BLaER1 treated with 17β-estradiol and CSF1 and Interleukin-3, amounts not matched to agents 10 nM and 100 nM (cell line): ENCODE measurements around the gene PCDHB14.
"Not testable (repeated sequence)": the region's sequence is repeated elsewhere in the genome, so short reads cannot be mapped to it uniquely, and the experiment has no call there.

Experiments
- H3K27ac ChIP-seq, 11 experiments: shearing (Covaris generic); formaldehyde crosslinking; 2 replicates each; pipeline ENCODE4 v1.8.1; 2022
- H3K27me3 ChIP-seq, 11 experiments: shearing (Covaris generic); formaldehyde crosslinking; 2 replicates each; pipeline ENCODE4 v1.8.1; 2022
- H3K36me3 ChIP-seq, 11 experiments: shearing (Covaris generic); formaldehyde crosslinking; 2 replicates each; pipeline ENCODE4 v1.8.1; 2022
- H3K4me1 ChIP-seq, 10 experiments: shearing (Covaris generic); formaldehyde crosslinking; 2 replicates each; pipeline ENCODE4 v1.8.1; 2022
- H3K4me2 ChIP-seq, 11 experiments: shearing (Covaris generic); formaldehyde crosslinking; 2 replicates each; pipeline ENCODE4 v1.8.1; 2022
- H3K4me3 ChIP-seq, 10 experiments: shearing (Covaris generic); formaldehyde crosslinking; 2 replicates each; pipeline ENCODE4 v1.8.1; 2022
- H3K9ac ChIP-seq, 11 experiments: shearing (Covaris generic); formaldehyde crosslinking; 2 replicates each; pipeline ENCODE4 v1.8.1; 2022
- H3K9me3 ChIP-seq, 11 experiments: shearing (Covaris generic); formaldehyde crosslinking; replicated peaks in 1 of 11; 2 replicates each; pipeline ENCODE4 v1.8.1; 2022
- H4K20me1 ChIP-seq, 11 experiments: shearing (Covaris generic); formaldehyde crosslinking; 2 replicates each; pipeline ENCODE4 v1.8.1; 2022
- Cebpa-rat ChIP-seq, 11 experiments: shearing (Covaris generic); IDR thresholded peaks; 2 replicates each; pipeline ENCODE4 v1.8.1; 2022

Gene PCDHB14

DNA sequence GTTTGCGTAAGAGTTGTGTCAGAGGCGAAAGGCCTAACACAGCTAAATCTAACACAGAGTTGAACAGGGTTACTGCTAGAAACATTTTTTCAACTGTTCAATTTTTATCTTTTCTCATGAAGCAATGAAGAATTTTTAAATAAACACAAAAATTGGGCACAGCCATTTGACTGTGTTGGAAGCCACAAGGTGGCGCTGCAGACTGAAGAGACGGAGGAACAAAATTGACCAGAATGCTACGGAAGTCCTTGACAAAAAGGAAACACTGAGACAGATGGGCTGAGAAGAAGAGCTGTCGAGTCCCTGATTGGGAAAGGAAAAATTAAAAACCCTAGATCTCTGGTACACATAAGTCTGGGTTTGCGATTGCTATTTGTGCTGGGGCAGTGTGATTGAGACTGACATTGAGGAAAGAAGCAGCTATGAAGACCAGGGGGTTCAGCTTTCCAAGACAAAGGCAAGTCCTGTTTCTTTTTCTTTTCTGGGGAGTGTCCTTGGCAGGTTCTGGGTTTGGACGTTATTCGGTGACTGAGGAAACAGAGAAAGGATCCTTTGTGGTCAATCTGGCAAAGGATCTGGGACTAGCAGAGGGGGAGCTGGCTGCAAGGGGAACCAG, 36.1 kb upstream of the PCDHB14 start, which contains the start of gene PCDHB9:
PCDHB9 (plus strand) TSS at position 265 of the 616 bp plus-strand sequence; CDS start at position 423, 158 bp downstream.
- Histone ChIP-seq H3K4me2 (peak within 1 kb of the TSS in 8 of 11 experiments; percentile 10 to 59 (median 26); a peak in 9 of 22 replicates), H3K27me3 (no peaks in the 10 kb centered on the region)

DNA sequence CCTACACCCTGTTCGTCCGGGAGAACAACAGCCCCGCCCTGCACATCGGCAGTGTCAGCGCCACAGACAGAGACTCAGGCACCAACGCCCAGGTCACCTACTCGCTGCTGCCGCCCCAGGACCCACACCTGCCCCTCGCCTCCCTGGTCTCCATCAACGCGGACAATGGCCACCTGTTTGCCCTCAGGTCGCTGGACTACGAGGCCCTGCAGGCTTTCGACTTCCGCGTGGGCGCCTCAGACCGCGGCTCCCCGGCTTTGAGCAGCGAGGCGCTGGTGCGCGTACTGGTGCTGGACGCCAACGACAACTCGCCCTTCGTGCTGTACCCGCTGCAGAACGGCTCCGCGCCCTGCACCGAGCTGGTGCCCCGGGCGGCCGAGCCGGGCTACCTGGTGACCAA, 34.5 kb upstream of the PCDHB14 start:
- not testable (repeated sequence) for H3K4me3 ChIP-seq, H3K27me3 ChIP-seq
- H3K9me3 ChIP-seq: peaks cover 64 to 80% (median 74%) of the 10 kb centered on the region in 11 experiments

More for the DNA sequence above, 36.1 kb upstream of the PCDHB14 start, which contains the start of gene PCDHB9:
- Histone ChIP-seq H3K27ac (peak within 1 kb of the TSS in 7 of 11 experiments; percentile 10 to 52 (median 30); a peak in 4 of 22 replicates), H3K9ac (peak within 1 kb of the TSS in 9 of 11 experiments; percentile 3 to 60 (median 47); a peak in 6 of 22 replicates), H3K4me3 (peak within 1 kb of the TSS; percentile 19 to 50 (median 45); a peak in 18 of 20 replicates), H3K4me1 (no peaks in the 10 kb centered on the region), H3K9me3 (peaks cover 64 to 80% (median 74%) of the 10 kb centered on the region in 11 experiments), H3K36me3 (no peaks in the 10 kb centered on the region), H4K20me1 (no peaks in the 10 kb centered on the region)
- TF ChIP-seq Cebpa-rat (IDR thresholded peaks at IDR 0.05): no peak

DNA sequence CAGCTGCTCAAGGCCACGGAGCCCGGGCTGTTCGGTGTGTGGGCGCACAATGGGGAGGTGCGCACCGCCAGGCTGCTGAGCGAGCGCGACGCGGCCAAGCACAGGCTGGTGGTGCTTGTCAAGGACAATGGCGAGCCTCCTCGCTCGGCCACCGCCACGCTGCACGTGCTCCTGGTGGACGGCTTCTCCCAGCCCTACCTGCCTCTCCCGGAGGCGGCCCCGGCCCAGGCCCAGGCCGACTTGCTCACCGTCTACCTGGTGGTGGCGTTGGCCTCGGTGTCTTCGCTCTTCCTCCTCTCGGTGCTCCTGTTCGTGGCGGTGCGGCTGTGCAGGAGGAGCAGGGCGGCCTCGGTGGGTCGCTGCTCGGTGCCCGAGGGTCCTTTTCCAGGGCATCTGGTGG, 34.0 kb upstream of the PCDHB14 start:
- H3K4me2 ChIP-seq, H3K36me3 ChIP-seq, H3K9ac ChIP-seq, H3K4me3 ChIP-seq, H3K27me3 ChIP-seq, H3K27ac ChIP-seq, H4K20me1 ChIP-seq, H3K4me1 ChIP-seq: not testable (repeated sequence)
- peaks cover 63 to 78% (median 73%) of the 10 kb centered on the region in 11 experiments for H3K9me3 ChIP-seq

More for the DNA sequence above, 34.5 kb upstream of the PCDHB14 start:
- H3K36me3 ChIP-seq, H3K4me2 ChIP-seq, H3K27ac ChIP-seq, H3K4me1 ChIP-seq, H3K9ac ChIP-seq, H4K20me1 ChIP-seq: not testable (repeated sequence)

DNA sequence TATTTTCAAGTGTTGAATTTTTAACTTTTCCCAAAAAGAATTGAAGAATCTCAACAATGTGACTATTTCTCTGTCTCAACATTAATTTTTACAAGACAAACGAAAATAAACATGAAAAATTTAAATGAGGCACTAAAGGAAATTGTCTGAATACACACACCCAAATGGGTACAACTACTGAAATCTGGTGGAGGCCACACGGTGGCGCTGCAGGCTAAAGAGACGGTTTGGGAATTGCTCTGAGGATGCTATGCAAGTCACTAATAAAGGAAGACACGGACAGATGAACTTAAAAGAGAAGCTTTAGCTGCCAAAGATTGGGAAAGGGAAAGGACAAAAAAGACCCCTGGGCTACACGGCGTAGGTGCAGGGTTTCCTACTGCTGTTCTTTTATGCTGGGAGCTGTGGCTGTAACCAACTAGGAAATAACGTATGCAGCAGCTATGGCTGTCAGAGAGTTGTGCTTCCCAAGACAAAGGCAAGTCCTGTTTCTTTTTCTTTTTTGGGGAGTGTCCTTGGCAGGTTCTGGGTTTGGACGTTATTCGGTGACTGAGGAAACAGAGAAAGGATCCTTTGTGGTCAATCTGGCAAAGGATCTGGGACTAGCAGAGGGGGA, 30.9 kb upstream of the PCDHB14 start, which contains the start of gene PCDHB10:
PCDHB10 (plus strand) TSS at position 244 of the 616 bp plus-strand sequence; CDS start at position 444, 200 bp downstream.
- no peak within 1 kb of the TSS for H3K9ac ChIP-seq

DNA sequence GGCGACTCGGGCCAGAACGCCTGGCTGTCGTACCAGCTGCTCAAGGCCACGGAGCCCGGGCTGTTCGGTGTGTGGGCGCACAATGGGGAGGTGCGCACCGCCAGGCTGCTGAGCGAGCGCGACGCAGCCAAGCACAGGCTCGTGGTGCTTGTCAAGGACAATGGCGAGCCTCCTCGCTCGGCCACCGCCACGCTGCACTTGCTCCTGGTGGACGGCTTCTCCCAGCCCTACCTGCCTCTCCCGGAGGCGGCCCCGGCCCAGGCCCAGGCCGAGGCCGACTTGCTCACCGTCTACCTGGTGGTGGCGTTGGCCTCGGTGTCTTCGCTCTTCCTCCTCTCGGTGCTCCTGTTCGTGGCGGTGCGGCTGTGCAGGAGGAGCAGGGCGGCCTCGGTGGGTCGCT, 28.8 kb upstream of the PCDHB14 start:
- H3K36me3 ChIP-seq, H3K27ac ChIP-seq, H3K9ac ChIP-seq, H3K27me3 ChIP-seq, H4K20me1 ChIP-seq, H3K4me2 ChIP-seq, H3K4me1 ChIP-seq, H3K4me3 ChIP-seq: not testable (repeated sequence)
- H3K9me3 ChIP-seq: peaks cover 75 to 91% (median 85%) of the 10 kb centered on the region in 11 experiments

More for the DNA sequence above, 30.9 kb upstream of the PCDHB14 start, which contains the start of gene PCDHB10:
- Histone ChIP-seq H3K4me1 (no peaks in the 10 kb centered on the region), H3K9me3 (peaks cover 75 to 89% (median 80%) of the 10 kb centered on the region in 11 experiments), H4K20me1 (no peaks in the 10 kb centered on the region), H3K4me3 (no peak within 1 kb of the TSS), H3K27me3 (no peaks in the 10 kb centered on the region), H3K36me3 (no peaks in the 10 kb centered on the region), H3K27ac (no peak within 1 kb of the TSS), H3K4me2 (no peak within 1 kb of the TSS)
- TF ChIP-seq Cebpa-rat (IDR thresholded peaks at IDR 0.05): no peak

DNA sequence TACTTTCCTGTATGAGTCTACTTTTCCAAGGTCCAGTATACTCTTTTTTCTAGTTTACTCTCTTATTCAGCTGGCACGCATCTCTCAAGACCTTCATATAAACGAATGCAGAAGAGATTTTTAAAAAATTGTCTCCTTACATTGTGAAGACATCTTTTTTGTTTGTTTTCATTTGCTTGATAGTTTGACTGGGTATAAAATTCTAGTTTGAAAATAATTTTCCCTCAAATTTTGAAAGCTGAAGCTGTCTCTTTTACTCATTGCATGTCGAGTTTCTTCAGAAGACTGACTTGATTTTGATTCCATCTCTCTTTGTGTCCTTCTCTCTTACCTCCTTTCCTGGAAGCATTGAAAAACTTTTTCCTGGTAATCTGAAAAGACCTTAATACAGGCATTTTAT, 26.8 kb upstream of the PCDHB14 start:
- peaks cover 76 to 91% (median 86%) of the 10 kb centered on the region in 11 experiments for H3K9me3 ChIP-seq
- H3K36me3 ChIP-seq: no peaks in the 10 kb centered on the region
- no peak overlapping the region for H3K4me2 ChIP-seq
- no peaks in the 10 kb centered on the region for H3K4me1 ChIP-seq
- peak overlapping the region in 1 of 10 experiments; percentile 13; a peak in 1 of 20 replicates for H3K4me3 ChIP-seq
- H3K9ac ChIP-seq: no peak overlapping the region
- no peaks in the 10 kb centered on the region for H4K20me1 ChIP-seq
- no peak overlapping the region for H3K27ac ChIP-seq
- H3K27me3 ChIP-seq: no peaks in the 10 kb centered on the region
- TF ChIP-seq Cebpa-rat (IDR thresholded peaks at IDR 0.05): no peak

DNA sequence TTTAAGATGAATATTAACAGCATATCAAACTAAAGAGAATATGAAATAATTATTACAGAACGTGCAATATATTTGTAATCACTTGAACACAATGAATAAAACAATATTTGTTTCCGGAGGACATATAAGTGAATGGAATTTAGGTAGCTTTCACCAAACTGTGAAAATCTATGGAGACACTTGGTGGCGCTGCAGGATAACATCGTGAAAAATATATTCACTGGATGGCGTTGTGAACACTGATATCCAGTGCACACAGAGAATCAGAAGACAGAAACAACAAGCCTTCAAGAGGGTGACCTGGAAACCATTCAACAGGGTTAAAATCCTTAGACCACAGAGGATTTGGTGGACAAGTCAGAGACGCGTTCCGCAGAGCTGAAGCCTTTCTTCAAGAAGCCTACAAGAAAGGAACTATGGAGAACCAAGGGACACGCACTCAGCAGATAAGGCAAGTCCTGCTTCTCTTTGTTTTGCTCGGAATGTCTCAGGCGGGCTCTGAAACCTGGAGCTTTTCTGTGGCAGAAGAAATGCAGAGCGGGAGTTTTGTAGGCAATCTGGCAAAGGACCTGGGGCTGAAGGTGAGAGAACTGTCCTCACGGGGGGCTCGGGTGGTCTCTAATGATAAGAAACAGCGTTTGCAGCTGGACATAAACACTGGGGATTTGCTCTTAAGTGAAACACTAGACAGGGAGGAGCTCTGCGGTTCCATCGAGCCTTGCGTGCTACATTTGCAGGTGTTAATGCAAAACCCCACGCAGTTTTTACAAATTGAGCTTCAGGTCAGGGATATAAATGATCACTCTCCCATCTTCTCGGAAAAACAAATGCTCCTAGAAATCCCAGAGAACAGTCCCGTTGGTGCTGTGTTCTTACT, 23.5 kb upstream of the PCDHB14 start, which contains the start of gene PCDHB11:
PCDHB11 (plus strand) TSS at position 269 of the 877 bp plus-strand sequence; CDS start at position 417, 148 bp downstream.
- Histone ChIP-seq H4K20me1 (no peaks in the 10 kb centered on the region), H3K4me2 (no peak within 1 kb of the TSS), H3K27me3 (no peaks in the 10 kb centered on the region), H3K4me1 (no peaks in the 10 kb centered on the region), H3K4me3 (no peak within 1 kb of the TSS), H3K9ac (no peak within 1 kb of the TSS), H3K9me3 (peaks cover 67 to 84% (median 80%) of the 10 kb centered on the region in 11 experiments), H3K36me3 (no peaks in the 10 kb centered on the region), H3K27ac (no peak within 1 kb of the TSS)
- no peak for TF ChIP-seq Cebpa-rat (IDR thresholded peaks at IDR 0.05)

DNA sequence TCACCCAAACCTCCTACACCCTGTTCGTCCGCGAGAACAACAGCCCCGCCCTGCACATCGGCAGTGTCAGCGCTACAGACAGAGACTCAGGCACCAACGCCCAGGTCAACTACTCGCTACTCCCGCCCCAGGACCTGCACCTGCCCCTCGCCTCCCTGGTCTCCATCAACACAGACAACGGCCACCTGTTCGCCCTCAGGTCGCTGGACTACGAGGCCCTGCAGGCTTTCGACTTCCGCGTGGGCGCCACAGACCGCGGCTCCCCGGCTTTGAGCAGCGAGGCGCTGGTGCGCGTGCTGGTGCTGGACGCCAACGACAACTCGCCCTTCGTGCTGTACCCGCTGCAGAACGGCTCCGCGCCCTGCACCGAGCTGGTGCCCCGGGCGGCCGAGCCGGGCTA, 22.0 kb upstream of the PCDHB14 start:
- H4K20me1 ChIP-seq, H3K4me2 ChIP-seq, H3K27ac ChIP-seq, H3K4me3 ChIP-seq, H3K27me3 ChIP-seq, H3K9ac ChIP-seq, H3K36me3 ChIP-seq, H3K4me1 ChIP-seq: not testable (repeated sequence)
- peaks cover 61 to 78% (median 68%) of the 10 kb centered on the region in 11 experiments for H3K9me3 ChIP-seq

DNA sequence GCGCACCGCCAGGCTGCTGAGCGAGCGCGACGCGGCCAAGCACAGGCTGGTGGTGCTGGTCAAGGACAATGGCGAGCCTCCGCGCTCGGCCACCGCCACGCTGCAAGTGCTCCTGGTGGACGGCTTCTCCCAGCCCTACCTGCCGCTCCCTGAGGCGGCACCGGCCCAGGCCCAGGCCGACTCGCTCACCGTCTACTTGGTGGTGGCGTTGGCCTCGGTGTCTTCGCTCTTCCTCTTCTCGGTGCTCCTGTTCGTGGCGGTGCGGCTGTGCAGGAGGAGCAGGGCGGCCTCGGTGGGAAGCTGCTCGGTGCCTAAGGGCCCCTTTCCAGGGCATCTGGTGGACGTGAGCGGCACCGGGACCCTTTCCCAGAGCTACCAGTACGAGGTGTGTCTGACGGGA, 21.5 kb upstream of the PCDHB14 start:
- not testable (repeated sequence) for H4K20me1 ChIP-seq, H3K4me1 ChIP-seq, H3K4me2 ChIP-seq, H3K27ac ChIP-seq, H3K9ac ChIP-seq, H3K4me3 ChIP-seq, H3K27me3 ChIP-seq, H3K36me3 ChIP-seq
- peaks cover 56 to 73% (median 63%) of the 10 kb centered on the region in 11 experiments for H3K9me3 ChIP-seq
